A549 (cell line): Measurements from ENCODE around the gene SH3BGR. TPM values are rescaled to one million over a fixed set of nuclear protein-coding genes. Genes with fewer than 3 reads are reported as not detected.

Experiments used
- ATAC-seq, 2 experiments: fragments of 200-7000 bp in 1 of 2; fragments of >200 bp in 1 of 2; cut with Nextera tagmentation in 1 of 2; cut with Tn5 transposase in 1 of 2; 3 replicates each; pipeline versions ENCODE4 v1.8.0 to v1.9.1; 2018 to 2020; ENCODE audit warnings: mild to moderate bottlenecking in 1 of 2, moderate library complexity in 1 of 2
- CTCF ChIA-PET: fragments of 300-600 bp; sonication (Branson Sonifier 250); formaldehyde crosslinking; extraction: SDS; loops from one replicate; lab custom pipeline; 2021; ENCODE audit warnings: antibody characterized with exemption, inconsistent platforms; lab: Yijun Ruan, JAX
- POLR2A ChIA-PET: fragments of 350-600 bp; formaldehyde crosslinking; extraction: SDS; loops from one replicate; lab custom pipeline; 2021; ENCODE audit warnings: antibody characterized with exemption, inconsistent platforms; lab: Yijun Ruan, JAX
- DNase-seq, 2 experiments: peaks; one replicate each; pipeline versions ENCODE4 v3.0.0 to v3.0.0-alpha.2; 2011 to 2016; ENCODE audit warnings: low read depth in 1 of 2, low spot score in 1 of 2
- FAIRE-seq: peaks from 2 replicates; lab custom pipeline; 2011; peaks lifted over from hg19 to GRCh38; lab: Jason Lieb, UNC
- H3K27ac ChIP-seq, 2 experiments: fragments of >200 bp; sonication (Bioruptor Twin); formaldehyde crosslinking; 3 replicates each; pipeline ENCODE4 v1.5.1; 2016 to 2017
- H3K4me1 ChIP-seq: fragments of >200 bp; sonication (Bioruptor Twin); formaldehyde crosslinking; 3 replicates; pipeline ENCODE4 v1.6.1; 2016
- H3K4me2 ChIP-seq: fragments of >200 bp; sonication (Bioruptor Twin); formaldehyde crosslinking; 3 replicates; pipeline ENCODE4 v1.6.1; 2016
- H3K4me3 ChIP-seq: fragments of >200 bp; sonication (Bioruptor Twin); formaldehyde crosslinking; 3 replicates; pipeline ENCODE4 v1.5.1; 2016
- H3K9me3 ChIP-seq: fragments of >200 bp; sonication (Bioruptor Twin); formaldehyde crosslinking; 3 replicates; pipeline ENCODE4 v1.6.1; 2016
- ATOH8 ChIP-seq: fragments of 250-450 bp; sonication (Bioruptor Pico); IDR thresholded peaks from 2 replicates; pipeline ENCODE4 v1.5.0; 2020; ENCODE audit warnings: low read depth, mild to moderate bottlenecking, moderate library complexity
- CBX2 ChIP-seq: fragments of 200-600 bp; sonication (generic); IDR thresholded peaks from 2 replicates; pipeline ENCODE4 v1.6.1; 2016; ENCODE audit warnings: low read depth, mild to moderate bottlenecking, borderline replicate concordance
- CBX8 ChIP-seq: fragments of 200-600 bp; sonication (generic); IDR thresholded peaks from 2 replicates; pipeline ENCODE4 v1.6.1; 2016
- CEBPB ChIP-seq, 2 experiments: fragments of >200 bp in 1 of 2; sonication (Bioruptor Twin) in 1 of 2; formaldehyde crosslinking in 1 of 2; IDR thresholded peaks; 2 replicates each; pipeline ENCODE4 v1.6.1; 2012 to 2016
- CHD4 ChIP-seq: fragments of 200-600 bp; sonication (generic); IDR thresholded peaks from 2 replicates; pipeline ENCODE4 v1.6.1; 2016; ENCODE audit warnings: antibody characterized with exemption, mild to moderate bottlenecking, borderline replicate concordance
- FOSB ChIP-seq: fragments of 250-450 bp; sonication (Bioruptor Pico); IDR thresholded peaks from 2 replicates; pipeline ENCODE4 v1.5.0; 2020; ENCODE audit warnings: mild to moderate bottlenecking, moderate library complexity
- FOXS1 ChIP-seq: fragments of 250-450 bp; sonication (Bioruptor Pico); IDR thresholded peaks from 2 replicates; pipeline ENCODE4 v1.5.0; 2020; ENCODE audit warnings: mild to moderate bottlenecking, moderate library complexity
- HOXB5 ChIP-seq: fragments of 250-450 bp; sonication (Bioruptor Pico); IDR thresholded peaks from 2 replicates; pipeline ENCODE4 v1.5.0; 2020; ENCODE audit warnings: mild to moderate bottlenecking, moderate library complexity
- KDM1A ChIP-seq: fragments of 200-600 bp; sonication (generic); IDR thresholded peaks from 2 replicates; pipeline ENCODE4 v1.6.1; 2016; ENCODE audit warnings: low read depth, mild to moderate bottlenecking
- MAFK ChIP-seq: fragments of 450-650 bp; IDR thresholded peaks from 2 replicates; pipeline ENCODE4 v1.6.1; 2014; ENCODE audit not compliant: partially characterized antibody
- MYC ChIP-seq: IDR thresholded peaks from 2 replicates; pipeline ENCODE4 v1.6.1; 2012; ENCODE audit warnings: mild to moderate bottlenecking, inconsistent platforms, low read length, improper control_type of control experiment, borderline replicate concordance
- NR3C1 ChIP-seq: fragments of >200 bp; sonication (Bioruptor Twin); formaldehyde crosslinking; IDR thresholded peaks from 3 replicates; pipeline ENCODE4 v1.6.1; 2017
- PHF8 ChIP-seq: fragments of 200-600 bp; sonication (generic); IDR thresholded peaks from 2 replicates; pipeline ENCODE4 v1.6.1; 2016; ENCODE audit warnings: low read depth, mild to moderate bottlenecking, antibody characterized with exemption, moderate library complexity, borderline replicate concordance
- POLR2A ChIP-seq: IDR thresholded peaks from 2 replicates; pipeline ENCODE4 v1.6.1; 2012; ENCODE audit warnings: mild to moderate bottlenecking, low read length
- RAD21 ChIP-seq, 2 experiments: fragments of >200 bp in 1 of 2; sonication (Bioruptor Twin) in 1 of 2; formaldehyde crosslinking in 1 of 2; IDR thresholded peaks in 1 of 2; conservative IDR thresholded peaks in 1 of 2; 2 replicates in 1 of 2; 3 replicates in 1 of 2; pipeline ENCODE4 v1.6.1; 2012 to 2018; ENCODE audit warnings: inconsistent platforms in 1 of 2
- RARB ChIP-seq: fragments of 250-450 bp; sonication (Bioruptor Pico); IDR thresholded peaks from 2 replicates; pipeline ENCODE4 v1.8.0; 2021; ENCODE audit warnings: mild to moderate bottlenecking, moderate library complexity
- REST ChIP-seq: fragments of 200-600 bp; sonication (generic); IDR thresholded peaks from 2 replicates; pipeline ENCODE4 v1.6.1; 2016; ENCODE audit warnings: antibody characterized with exemption, mild to moderate bottlenecking, moderate library complexity
- RFX5 ChIP-seq: fragments of 450-650 bp; IDR thresholded peaks from 2 replicates; pipeline ENCODE4 v1.7.1; 2014; ENCODE audit warnings: antibody characterized with exemption, mild to moderate bottlenecking, moderate library complexity
- RNF2 ChIP-seq: fragments of 200-600 bp; sonication (generic); IDR thresholded peaks from 2 replicates; pipeline ENCODE4 v1.6.1; 2016; ENCODE audit warnings: low read depth, mild to moderate bottlenecking, antibody characterized with exemption, moderate library complexity, borderline replicate concordance
- TFCP2L1 ChIP-seq: fragments of 250-450 bp; sonication (Bioruptor Pico); IDR thresholded peaks from 2 replicates; pipeline ENCODE4 v1.5.0; 2021; ENCODE audit warnings: mild to moderate bottlenecking
- TP53 ChIP-seq: fragments of 250-450 bp; sonication (Bioruptor Pico); IDR thresholded peaks from 2 replicates; pipeline ENCODE4 v1.5.0; 2021; ENCODE audit warnings: mild to moderate bottlenecking, moderate library complexity
- ZC3H11A ChIP-seq: fragments of 450-650 bp; IDR thresholded peaks from 2 replicates; pipeline ENCODE4 v1.6.1; 2014; ENCODE audit warnings: antibody characterized with exemption, mild to moderate bottlenecking
- ZFP36 ChIP-seq: fragments of 450-650 bp; IDR thresholded peaks from 2 replicates; pipeline ENCODE4 v1.6.1; 2014; ENCODE audit warnings: borderline replicate concordance; ENCODE audit not compliant: partially characterized antibody
- ZSCAN20 ChIP-seq: fragments of 250-450 bp; sonication (Bioruptor Pico); IDR thresholded peaks from 2 replicates; pipeline ENCODE4 v1.8.0; 2022; ENCODE audit warnings: mild to moderate bottlenecking, moderate library complexity
- WGBS: methylation state at CpG from one replicate; pipeline ENCODE4 v1.1.6; 2017; ENCODE audit errors: missing lambda C conversion rate; 5-methylcytosine and 5-hydroxymethylcytosine counted together
- polyA plus RNA-seq, 4 experiments: library from polyadenylated mRNA; depleted of rRNA in 3 of 4; stranded (reverse); fragments of >200 nt; fragmentation: RNase III in 1 of 4; extraction: RNeasy Plus Mini Kit Qiagen cat#74134 plus additional on column Dnase treatment in 1 of 4; gene quantifications; 2 replicates in 3 of 4; 3 replicates in 1 of 4; pipeline ENCODE4 v1.2.3, GENCODE V29; 2011 to 2017
- TF ChIP-seq, protein P1 (sequence below): IDR thresholded peaks from 2 replicates; pipeline ENCODE4 v1.6.1; 2012; ENCODE audit warnings: low read depth, borderline replicate concordance
- TF ChIP-seq, protein P2 (sequence below): IDR thresholded peaks from 2 replicates; pipeline ENCODE4 v1.6.1; 2012

The SH3BGR gene
- polyA plus RNA-seq, 2 of the 4 experiments (the other 2 are of a cell fraction): 1.0 to 3.0 TPM

DNA sequence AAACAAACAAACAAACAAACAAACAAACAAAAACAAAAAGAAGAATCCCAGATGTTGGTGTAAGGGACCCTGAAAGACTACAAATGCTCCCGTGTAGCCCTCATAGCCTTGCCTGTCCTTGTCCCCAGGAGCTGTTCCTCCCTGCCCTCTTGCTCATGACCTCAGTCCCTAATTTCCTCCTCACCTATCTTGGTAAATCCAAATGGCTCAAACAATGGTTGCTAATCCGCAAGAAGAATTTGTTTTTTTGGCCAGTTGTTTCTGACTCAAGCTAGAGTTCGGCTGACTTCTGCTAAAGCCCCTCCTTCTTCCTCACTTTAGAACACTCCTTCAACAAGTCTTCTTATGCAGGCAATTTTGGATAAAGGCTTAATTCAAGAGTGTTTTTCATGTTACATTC, 21.8 kb upstream of the SH3BGR start:
- H3K4me3 ChIP-seq: no peak overlapping the region
- TF ChIP-seq RFX5: no peak
- H3K27ac ChIP-seq: no peak overlapping the region
- no peak overlapping the region for H3K4me2 ChIP-seq
- ATAC-seq (no peak), DNase-seq (no peak), FAIRE-seq (no peak)
- 95% methylated on average over 3 of the region's 3 CpGs for whole genome bisulfite sequencing
- H3K9me3 ChIP-seq: no peaks in the 10 kb centered on the region
- ChIA-PET POLR2A (no interaction called here), CTCF (interaction anchor here (4.4 kb wide), 1 partner anchor 11 kb away, joined by 29 read pairs; no protein-coding TSS in a partner anchor)
- H3K4me1 ChIP-seq: no peaks in the 10 kb centered on the region

DNA sequence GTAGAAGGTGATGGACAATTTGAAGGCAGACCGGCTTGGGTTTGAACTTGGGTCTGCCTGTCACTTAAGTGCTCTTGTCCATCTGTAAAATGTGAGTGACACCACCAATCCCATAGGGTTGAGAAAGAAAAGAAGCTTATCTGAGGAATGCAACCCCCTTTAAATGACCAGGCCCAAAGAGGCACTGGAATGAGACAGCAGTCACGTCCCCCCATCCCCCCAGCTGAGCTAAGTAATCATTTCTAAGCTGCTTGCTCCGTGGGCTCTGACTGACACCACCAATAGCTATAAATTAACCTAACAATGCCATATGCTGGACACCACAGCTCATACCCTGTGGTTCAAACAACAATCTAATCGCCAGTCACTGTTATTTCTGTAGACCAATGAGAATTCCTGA, 21.3 kb upstream of the SH3BGR start:
- TF ChIP-seq, protein P1, sequence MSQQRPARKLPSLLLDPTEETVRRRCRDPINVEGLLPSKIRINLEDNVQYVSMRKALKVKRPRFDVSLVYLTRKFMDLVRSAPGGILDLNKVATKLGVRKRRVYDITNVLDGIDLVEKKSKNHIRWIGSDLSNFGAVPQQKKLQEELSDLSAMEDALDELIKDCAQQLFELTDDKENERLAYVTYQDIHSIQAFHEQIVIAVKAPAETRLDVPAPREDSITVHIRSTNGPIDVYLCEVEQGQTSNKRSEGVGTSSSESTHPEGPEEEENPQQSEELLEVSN: no peak
- TF ChIP-seq CHD4 (no peak), POLR2A (no peak), CEBPB (IDR thresholded peaks at IDR 0.05) (no peak), HOXB5 (CRISPR knock-in tag) (no peak), ZSCAN20 (no peak)
- TF ChIP-seq, protein P2, sequence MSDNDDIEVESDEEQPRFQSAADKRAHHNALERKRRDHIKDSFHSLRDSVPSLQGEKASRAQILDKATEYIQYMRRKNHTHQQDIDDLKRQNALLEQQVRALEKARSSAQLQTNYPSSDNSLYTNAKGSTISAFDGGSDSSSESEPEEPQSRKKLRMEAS: no peak
- TF ChIP-seq, all 56 proteins: peak for 0
- Histone ChIP-seq H3K9me3 (no peaks in the 10 kb centered on the region), H3K4me2 (no peak overlapping the region), H3K4me3 (no peak overlapping the region), H3K4me1 (no peaks in the 10 kb centered on the region), H3K27ac (no peak overlapping the region)
- DNase-seq (no peak), FAIRE-seq (no peak), ATAC-seq (no peak)
- 69% methylated on average over 4 of the region's 4 CpGs for WGBS
- CTCF ChIA-PET: interaction anchor here (0.6 to 4.4 kb wide), 2 partner anchors 10 to 14 kb away, joined by 3 to 29 read pairs; no protein-coding TSS in a partner anchor
- POLR2A ChIA-PET: no interaction called here

GRCh38 chr21:39430954-39431353, 20.8 kb upstream of the SH3BGR start:
- TF ChIP-seq ZFP36 (no peak), ATOH8 (CRISPR knock-in tag) (no peak), TFCP2L1 (no peak), MAFK (no peak), FOXS1 (CRISPR knock-in tag) (no peak), FOSB (no peak), RARB (CRISPR knock-in tag) (no peak), REST (no peak), TP53 (no peak), MYC (no peak), PHF8 (no peak), CBX8 (no peak), CBX2 (no peak), RAD21 (conservative IDR thresholded peaks at IDR 0.05 in 1 of 2, IDR thresholded peaks at IDR 0.05 in 1 of 2) (no peak), NR3C1 (no peak), ZC3H11A (no peak), KDM1A (no peak), RNF2 (no peak)
- TF ChIP-seq, protein P2: no peak
- POLR2A ChIA-PET: no interaction called here
- Histone ChIP-seq H3K4me1 (no peaks in the 10 kb centered on the region), H3K4me2 (no peak overlapping the region), H3K4me3 (no peak overlapping the region), H3K9me3 (no peaks in the 10 kb centered on the region), H3K27ac (no peak overlapping the region)
- DNase-seq (no peak), FAIRE-seq (no peak), ATAC-seq (no peak)
- CTCF ChIA-PET: interaction anchor here (0.6 to 4.4 kb wide), 2 partner anchors 10 to 13 kb away, joined by 3 to 29 read pairs; no protein-coding TSS in a partner anchor
- 83% methylated on average over 2 of the region's 2 CpGs for WGBS
